GM21529 (cell line): ENCODE data around the gene UBE2QL1.

ENCODE experiments used
- ATAC-seq: cut with Tn5 transposase; IDR thresholded peaks from one replicate; pipeline ENCODE4 v1.9.1; 2021; ENCODE audit not compliant: unreplicated experiment

Gene UBE2QL1

GRCh38 chr5:6473284-6473683, 24.6 kb downstream of the UBE2QL1 start:
- ATAC-seq = no peak

GRCh38 chr5:6475626-6476312, 27.1 kb downstream of the UBE2QL1 start:
- no peak for ATAC-seq

- ATAC-seq = no peak
Observed at GRCh38 chr5:6476313-6476661, 27.6 kb downstream of the UBE2QL1 start.

- no peak for ATAC-seq
Observed at GRCh38 chr5:6478793-6479192, 30.1 kb downstream of the UBE2QL1 start.

- ATAC-seq = peak; percentile 45
Observed at GRCh38 chr5:6480133-6481051, 31.7 kb downstream of the UBE2QL1 start.

GRCh38 chr5:6482735-6483134, 34.1 kb downstream of the UBE2QL1 start:
- no peak for ATAC-seq

- peak; percentile 86 for ATAC-seq
Observed at GRCh38 chr5:6483880-6484382, 35.3 kb downstream of the UBE2QL1 start.

GRCh38 chr5:6484446-6484845, 35.8 kb downstream of the UBE2QL1 start:
- peak; percentile 7 for ATAC-seq

- no peak for ATAC-seq
Observed at GRCh38 chr5:6484899-6485298, 36.2 kb downstream of the UBE2QL1 start.

GRCh38 chr5:6485441-6485840, 36.8 kb downstream of the UBE2QL1 start:
- ATAC-seq = no peak

GRCh38 chr5:6486074-6486473, 37.4 kb downstream of the UBE2QL1 start:
- ATAC-seq = no peak

GRCh38 chr5:6487081-6487480, 38.4 kb downstream of the UBE2QL1 start:
- ATAC-seq = no peak

- no peak for ATAC-seq
Observed at GRCh38 chr5:6488021-6488420, 39.4 kb downstream of the UBE2QL1 start.

GRCh38 chr5:6489643-6490185, 41.1 kb downstream of the UBE2QL1 start:
- ATAC-seq = no peak

GRCh38 chr5:6490246-6490645, 41.6 kb downstream of the UBE2QL1 start:
- ATAC-seq = no peak

GRCh38 chr5:6490693-6491092, 42.0 kb downstream of the UBE2QL1 start:
- ATAC-seq = no peak

- ATAC-seq = no peak
Observed at GRCh38 chr5:6491196-6491918, 42.7 kb downstream of the UBE2QL1 start.

- ATAC-seq = no peak
Observed at GRCh38 chr5:6491919-6492290, 43.2 kb downstream of the UBE2QL1 start.

GRCh38 chr5:6492934-6493333, 44.3 kb downstream of the UBE2QL1 start:
- ATAC-seq = peak; percentile 26

- no peak for ATAC-seq
Observed at GRCh38 chr5:6493681-6494454, 45.2 kb downstream of the UBE2QL1 start.
